Measurements from ENCODE around the gene LSM2.
"Not testable (repeated sequence)": the region's sequence is repeated elsewhere in the genome, so short reads cannot be mapped to it uniquely, and the experiment has no call there.

Gene LSM2

GRCh38 chr6:31822036-31822821, 15.5 kb upstream of the LSM2 start:
- Histone ChIP-seq H3K27me3 (ENCODE audit: insufficient read depth, low read length) (no peaks in the 10 kb centered on the region), H3K4me3 (ENCODE audit: low read length) (peak overlapping the region; percentile 45), H3K4me1 (ENCODE audit: insufficient read depth, low read length) (peaks cover 15% of the 10 kb centered on the region), H3K9me3 (ENCODE audit: low read length) (no peaks in the 10 kb centered on the region), H3K36me3 (ENCODE audit: insufficient read depth, low read length) (no peaks in the 10 kb centered on the region), H2AFZ (ENCODE audit: low read depth, low read length) (no peak overlapping the region)

- peaks cover 11% of the 10 kb centered on the region for H3K4me1 ChIP-seq (ENCODE audit: insufficient read depth, low read length)
- H3K9me3 ChIP-seq (ENCODE audit: low read length), result no peaks in the 10 kb centered on the region
- H2AFZ ChIP-seq (ENCODE audit: low read depth, low read length), result peak overlapping the region; percentile 87
- no peaks in the 10 kb centered on the region for H3K36me3 ChIP-seq (ENCODE audit: insufficient read depth, low read length)
- peak overlapping the region; percentile 45 for H3K4me3 ChIP-seq (ENCODE audit: low read length)
- no peaks in the 10 kb centered on the region for H3K27me3 ChIP-seq (ENCODE audit: insufficient read depth, low read length)
These were observed 14.7 kb upstream of the LSM2 start for GRCh38 chr6:31821301-31822035.

- not testable (repeated sequence) for H3K4me3 ChIP-seq (ENCODE audit: low read length); H3K27me3 ChIP-seq (ENCODE audit: insufficient read depth, low read length); H3K9me3 ChIP-seq (ENCODE audit: low read length); H3K36me3 ChIP-seq (ENCODE audit: insufficient read depth, low read length); H3K4me1 ChIP-seq (ENCODE audit: insufficient read depth, low read length); H2AFZ ChIP-seq (ENCODE audit: low read depth, low read length)
These were observed 13.6 kb upstream of the LSM2 start for GRCh38 chr6:31820399-31820798.

DNA sequence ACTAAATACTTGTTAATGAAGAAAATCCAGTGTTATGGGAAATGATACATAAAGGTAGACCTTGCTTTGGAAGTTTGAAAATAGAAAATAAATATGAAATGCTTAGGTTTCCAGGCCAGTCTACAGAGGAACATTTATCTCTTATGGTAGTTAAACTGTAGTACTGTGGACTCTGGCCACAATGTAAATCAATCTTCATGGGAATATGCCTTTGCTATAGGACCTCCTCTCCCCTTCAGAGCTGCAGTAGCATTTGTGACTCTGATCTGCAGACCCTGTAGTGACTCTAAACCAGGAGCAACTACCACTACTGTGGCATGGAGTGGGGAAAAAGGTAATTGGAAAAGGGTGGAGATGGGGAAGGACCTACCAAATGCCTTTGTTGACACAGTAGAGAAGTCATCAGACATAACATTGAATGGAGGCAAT, 13.1 kb upstream of the LSM2 start:
- H3K9me3 ChIP-seq (ENCODE audit: low read length), result no peaks in the 10 kb centered on the region
- no peaks in the 10 kb centered on the region for H3K36me3 ChIP-seq (ENCODE audit: insufficient read depth, low read length)
- H3K4me3 ChIP-seq (ENCODE audit: low read length), result no peak overlapping the region
- peaks cover 7% of the 10 kb centered on the region for H3K4me1 ChIP-seq (ENCODE audit: insufficient read depth, low read length)
- no peak overlapping the region for H2AFZ ChIP-seq (ENCODE audit: low read depth, low read length)
- H3K27me3 ChIP-seq (ENCODE audit: insufficient read depth, low read length), result no peaks in the 10 kb centered on the region

DNA sequence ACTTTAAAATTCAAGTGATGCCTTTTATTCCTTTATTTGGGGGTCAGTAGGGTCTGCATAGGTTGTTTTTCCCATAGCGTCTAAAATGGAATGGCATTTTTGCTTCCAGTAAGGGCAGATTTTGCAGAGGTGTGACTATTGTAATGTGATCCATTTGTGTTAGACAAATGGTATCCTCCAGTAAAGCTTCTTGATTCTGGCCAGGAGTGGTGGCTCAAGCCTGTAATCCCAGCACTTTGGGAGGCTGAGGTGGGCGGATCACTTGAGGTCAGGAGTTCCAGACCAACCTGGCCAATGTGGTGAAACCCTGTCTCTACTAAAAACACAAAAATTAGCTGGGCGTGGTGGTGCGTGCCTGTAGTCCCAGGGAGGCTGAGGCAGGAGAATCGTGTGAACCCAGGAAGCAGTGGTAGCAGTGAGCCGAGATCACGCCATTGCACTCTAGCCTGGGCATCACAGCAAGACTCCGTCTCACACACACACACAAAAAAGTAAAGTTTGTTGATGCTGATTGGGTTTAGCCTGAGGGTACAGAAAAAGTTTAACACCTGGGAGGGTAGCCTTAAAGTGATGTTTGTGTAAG, 11.3 kb upstream of the LSM2 start:
- not testable (repeated sequence) for H3K4me1 ChIP-seq (ENCODE audit: insufficient read depth, low read length); H3K9me3 ChIP-seq (ENCODE audit: low read length); H2AFZ ChIP-seq (ENCODE audit: low read depth, low read length); H3K4me3 ChIP-seq (ENCODE audit: low read length); H3K27me3 ChIP-seq (ENCODE audit: insufficient read depth, low read length); H3K36me3 ChIP-seq (ENCODE audit: insufficient read depth, low read length)

DNA sequence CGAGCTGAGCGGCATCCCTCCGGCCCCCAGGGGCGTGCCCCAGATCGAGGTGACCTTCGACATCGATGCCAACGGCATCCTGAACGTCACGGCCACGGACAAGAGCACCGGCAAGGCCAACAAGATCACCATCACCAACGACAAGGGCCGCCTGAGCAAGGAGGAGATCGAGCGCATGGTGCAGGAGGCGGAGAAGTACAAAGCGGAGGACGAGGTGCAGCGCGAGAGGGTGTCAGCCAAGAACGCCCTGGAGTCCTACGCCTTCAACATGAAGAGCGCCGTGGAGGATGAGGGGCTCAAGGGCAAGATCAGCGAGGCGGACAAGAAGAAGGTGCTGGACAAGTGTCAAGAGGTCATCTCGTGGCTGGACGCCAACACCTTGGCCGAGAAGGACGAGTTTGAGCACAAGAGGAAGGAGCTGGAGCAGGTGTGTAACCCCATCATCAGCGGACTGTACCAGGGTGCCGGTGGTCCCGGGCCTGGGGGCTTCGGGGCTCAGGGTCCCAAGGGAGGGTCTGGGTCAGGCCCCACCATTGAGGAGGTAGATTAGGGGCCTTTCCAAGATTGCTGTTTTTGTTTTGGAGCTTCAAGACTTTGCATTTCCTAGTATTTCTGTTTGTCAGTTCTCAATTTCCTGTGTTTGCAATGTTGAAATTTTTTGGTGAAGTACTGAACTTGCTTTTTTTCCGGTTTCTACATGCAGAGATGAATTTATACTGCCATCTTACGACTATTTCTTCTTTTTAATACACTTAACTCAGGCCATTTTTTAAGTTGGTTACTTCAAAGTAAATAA, 10.6 kb upstream of the LSM2 start:
- H2AFZ ChIP-seq (ENCODE audit: low read depth, low read length); H3K36me3 ChIP-seq (ENCODE audit: insufficient read depth, low read length); H3K9me3 ChIP-seq (ENCODE audit: low read length); H3K4me1 ChIP-seq (ENCODE audit: insufficient read depth, low read length); H3K27me3 ChIP-seq (ENCODE audit: insufficient read depth, low read length): not testable (repeated sequence)
- peak overlapping the region; percentile 38 for H3K4me3 ChIP-seq (ENCODE audit: low read length)

DNA sequence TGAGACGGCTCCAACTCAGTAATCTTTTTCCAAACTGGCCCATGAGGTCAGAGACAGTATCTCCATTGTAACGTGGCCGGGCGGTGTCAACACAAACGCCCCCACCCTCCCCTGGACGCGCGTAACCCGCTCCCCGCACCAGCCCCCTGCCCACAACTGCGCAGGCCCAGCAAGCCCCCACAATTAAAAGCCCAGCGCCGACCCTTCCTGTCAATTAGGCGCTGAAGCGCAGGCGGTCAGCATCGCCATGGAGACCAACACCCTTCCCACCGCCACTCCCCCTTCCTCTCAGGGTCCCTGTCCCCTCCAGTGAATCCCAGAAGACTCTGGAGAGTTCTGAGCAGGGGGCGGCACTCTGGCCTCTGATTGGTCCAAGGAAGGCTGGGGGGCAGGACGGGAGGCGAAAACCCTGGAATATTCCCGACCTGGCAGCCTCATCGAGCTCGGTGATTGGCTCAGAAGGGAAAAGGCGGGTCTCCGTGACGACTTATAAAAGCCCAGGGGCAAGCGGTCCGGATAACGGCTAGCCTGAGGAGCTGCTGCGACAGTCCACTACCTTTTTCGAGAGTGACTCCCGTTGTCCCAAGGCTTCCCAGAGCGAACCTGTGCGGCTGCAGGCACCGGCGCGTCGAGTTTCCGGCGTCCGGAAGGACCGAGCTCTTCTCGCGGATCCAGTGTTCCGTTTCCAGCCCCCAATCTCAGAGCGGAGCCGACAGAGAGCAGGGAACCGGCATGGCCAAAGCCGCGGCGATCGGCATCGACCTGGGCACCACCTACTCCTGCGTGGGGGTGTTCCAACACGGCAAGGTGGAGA, 8.5 kb upstream of the LSM2 start, which contains the start of the genes HSPA1A and HSPA1L:
HSPA1A (plus strand) TSS at position 519 of the 814 bp plus-strand sequence; CDS start at position 733, 214 bp downstream.
HSPA1L (minus strand) TSS at position 259 of the 814 bp plus-strand sequence. CDS start 3,311 bp downstream, outside the sequence.
- no peak within 1 kb of the TSS for H2AFZ ChIP-seq (ENCODE audit: low read depth, low read length)
- H3K36me3 ChIP-seq (ENCODE audit: insufficient read depth, low read length), result no peaks in the 10 kb centered on the region
- H3K9me3 ChIP-seq (ENCODE audit: low read length), result peaks cover 2% of the 10 kb centered on the region
- H3K4me3 ChIP-seq (ENCODE audit: low read length), result no peak within 1 kb of the TSS
- H3K4me1 ChIP-seq (ENCODE audit: insufficient read depth, low read length), result no peaks in the 10 kb centered on the region
- no peaks in the 10 kb centered on the region for H3K27me3 ChIP-seq (ENCODE audit: insufficient read depth, low read length)

GRCh38 chr6:31814677-31815024, 7.9 kb upstream of the LSM2 start:
- H3K4me3 ChIP-seq (ENCODE audit: low read length), result no peak overlapping the region
- H3K9me3 ChIP-seq (ENCODE audit: low read length), result peaks cover 2% of the 10 kb centered on the region
- H3K4me1 ChIP-seq (ENCODE audit: insufficient read depth, low read length), result no peaks in the 10 kb centered on the region
- no peaks in the 10 kb centered on the region for H3K27me3 ChIP-seq (ENCODE audit: insufficient read depth, low read length)
- H2AFZ ChIP-seq (ENCODE audit: low read depth, low read length), result no peak overlapping the region
- H3K36me3 ChIP-seq (ENCODE audit: insufficient read depth, low read length), result no peaks in the 10 kb centered on the region

- Histone ChIP-seq H3K36me3 (ENCODE audit: insufficient read depth, low read length) (no peaks in the 10 kb centered on the region), H3K4me3 (ENCODE audit: low read length) (no peak overlapping the region), H3K9me3 (ENCODE audit: low read length) (peaks cover 2% of the 10 kb centered on the region), H2AFZ (ENCODE audit: low read depth, low read length) (no peak overlapping the region), H3K27me3 (ENCODE audit: insufficient read depth, low read length) (no peaks in the 10 kb centered on the region), H3K4me1 (ENCODE audit: insufficient read depth, low read length) (no peaks in the 10 kb centered on the region)
These were observed 6.7 kb upstream of the LSM2 start for GRCh38 chr6:31813465-31813849.

DNA sequence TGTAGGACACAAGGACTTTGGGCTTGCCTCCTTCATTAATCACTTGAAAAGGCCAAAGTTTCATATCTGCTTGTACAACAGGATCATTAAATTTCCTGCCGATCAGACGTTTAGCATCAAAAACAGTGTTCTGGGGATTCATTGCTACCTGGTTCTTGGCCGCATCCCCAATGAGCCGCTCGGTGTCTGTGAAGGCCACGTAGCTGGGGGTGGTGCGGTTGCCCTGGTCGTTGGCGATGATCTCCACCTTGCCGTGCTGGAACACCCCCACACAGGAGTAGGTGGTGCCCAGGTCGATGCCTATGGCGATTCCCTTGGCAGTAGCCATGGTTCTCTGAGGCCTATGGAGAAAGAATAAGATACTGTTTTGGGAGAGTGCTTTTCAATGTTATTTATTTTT, 4.9 kb upstream of the LSM2 start:
- Histone ChIP-seq H3K36me3 (ENCODE audit: insufficient read depth, low read length) (no peaks in the 10 kb centered on the region), H3K9me3 (ENCODE audit: low read length) (peaks cover 2% of the 10 kb centered on the region), H3K27me3 (ENCODE audit: insufficient read depth, low read length) (no peaks in the 10 kb centered on the region), H2AFZ (ENCODE audit: low read depth, low read length) (no peak overlapping the region), H3K4me1 (ENCODE audit: insufficient read depth, low read length) (no peaks in the 10 kb centered on the region), H3K4me3 (ENCODE audit: low read length) (no peak overlapping the region)

GRCh38 chr6:31808599-31808998, 1.8 kb upstream of the LSM2 start:
- H2AFZ ChIP-seq (ENCODE audit: low read depth, low read length); H3K4me1 ChIP-seq (ENCODE audit: insufficient read depth, low read length); H3K9me3 ChIP-seq (ENCODE audit: low read length); H3K4me3 ChIP-seq (ENCODE audit: low read length); H3K27me3 ChIP-seq (ENCODE audit: insufficient read depth, low read length): not testable (repeated sequence)
- peaks cover 12% of the 10 kb centered on the region for H3K36me3 ChIP-seq (ENCODE audit: insufficient read depth, low read length)

DNA sequence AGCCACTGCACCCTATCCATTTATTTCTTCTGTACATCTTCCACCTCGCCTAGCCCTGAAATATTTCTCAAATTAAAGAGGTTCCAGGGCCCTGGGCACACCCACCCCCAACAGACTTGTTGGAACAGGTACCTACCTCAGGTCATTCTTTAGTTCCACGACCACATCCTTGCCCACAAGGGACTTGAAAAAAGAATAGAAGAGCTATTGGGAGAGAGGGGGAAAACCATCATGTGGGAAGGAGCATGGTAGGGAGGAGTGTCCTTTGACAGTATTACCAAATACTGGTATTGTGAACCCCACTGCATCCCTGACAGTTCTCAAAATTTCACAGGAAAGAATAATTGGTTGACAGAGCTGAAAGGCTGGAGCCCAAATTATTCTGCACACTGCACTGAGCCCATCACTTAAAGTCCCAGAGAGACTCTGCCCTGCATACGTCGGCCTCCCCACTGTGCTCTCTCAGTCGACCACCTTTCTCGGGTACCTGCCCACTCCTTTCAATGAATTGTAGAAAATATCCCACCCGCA, 762 bp downstream of the LSM2 start:
- Histone ChIP-seq H3K4me1 (ENCODE audit: insufficient read depth, low read length) (peaks cover 9% of the 10 kb centered on the region), H3K9me3 (ENCODE audit: low read length) (no peaks in the 10 kb centered on the region), H3K36me3 (ENCODE audit: insufficient read depth, low read length) (peaks cover 25% of the 10 kb centered on the region), H3K27me3 (ENCODE audit: insufficient read depth, low read length) (no peaks in the 10 kb centered on the region), H2AFZ (ENCODE audit: low read depth, low read length) (peak overlapping the region; percentile 70), H3K4me3 (ENCODE audit: low read length) (peak overlapping the region; percentile 85)

Measured in neuron (in vitro differentiated cells).